HCT116 (cell line): ENCODE results near the gene RAD23A. TPM values are rescaled to one million over a fixed set of nuclear protein-coding genes. Genes with fewer than 3 reads are reported as not detected.
A peak's percentile ranks its signal among the peaks of the same experiment; 100 is the strongest.

Source experiments
- ATAC-seq: fragments of 200-7000 bp; cut with Tn5 transposase; 2 replicates; pipeline ENCODE4 v1.9.1; 2020; ENCODE audit warnings: mild to moderate bottlenecking, moderate library complexity
- BruUV-seq: library from RNA; stranded (reverse); fragments of 400-500 nt; replicated peaks from 2 replicates; lab custom pipeline; 2021; lab: Mats Ljungman, UMichigan
- CTCF ChIA-PET: fragments of 300-600 bp; sonication (Branson Sonifier 250); formaldehyde crosslinking; loops from one replicate; lab custom pipeline; 2021; ENCODE audit warnings: antibody characterized with exemption; lab: Charles Lee
- POLR2A ChIA-PET: fragments of 300-600, 350-600 bp; sonication (Branson Sonifier 250); formaldehyde crosslinking; loops from one replicate; lab custom pipeline; 2021; ENCODE audit warnings: antibody characterized with exemption; lab: Charles Lee
- RAD21 ChIA-PET, 2 experiments: fragments of 300-600 bp; sonication (Branson Sonifier 250); formaldehyde crosslinking; loops; one replicate each; lab custom pipeline; 2023; ENCODE audit warnings: low total read pairs in 2 of 2; ENCODE audit not compliant: uncharacterized antibody in 2 of 2, unreplicated experiment in 2 of 2, low non-redundant PET in 1 of 2; lab: Charles Lee
- DNase-seq: peaks from one replicate; pipeline ENCODE4 v3.0.0-alpha.2; 2010; ENCODE audit warnings: low read depth, low spot score
- H2AFZ ChIP-seq: fragments of 200-600 bp; shearing (Covaris generic), sonication (generic); 2 replicates; pipeline ENCODE4 v1.6.1; 2017; ENCODE audit warnings: low read depth, mixed run types, mixed read lengths, antibody characterized with exemption, low read length; ENCODE audit not compliant: poor library complexity, severe bottlenecking
- H3K27ac ChIP-seq: 2 replicates; pipeline ENCODE4 v1.5.1; 2012; ENCODE audit warnings: low read depth, low read length
- H3K27me3 ChIP-seq: fragments of 200-600 bp; sonication (generic); 2 replicates; pipeline ENCODE4 v1.6.1; 2016; ENCODE audit warnings: mixed run types, low read length, mixed read lengths; ENCODE audit not compliant: insufficient read depth
- H3K36me3 ChIP-seq, 2 experiments: fragments of 200-500 bp in 1 of 2; fragments of 200-600 bp in 1 of 2; sonication (Bioruptor generic) in 1 of 2; sonication (generic) in 1 of 2; 2 replicates each; pipeline versions ENCODE4 v1.5.1 to v1.6.1; 2014 to 2016; ENCODE audit warnings: low read length in 2 of 2, inconsistent platforms in 1 of 2, mixed read lengths in 1 of 2, mixed run types in 1 of 2; ENCODE audit not compliant: insufficient read depth in 2 of 2, control insufficient read depth in 1 of 2
- H3K4me1 ChIP-seq, 2 experiments: fragments of 200-600 bp in 1 of 2; sonication (generic) in 1 of 2; 2 replicates each; pipeline versions ENCODE4 v1.5.1 to v1.6.1; 2012 to 2017; ENCODE audit warnings: low read length in 2 of 2, inconsistent platforms in 1 of 2, mild to moderate bottlenecking in 1 of 2, mixed read lengths in 1 of 2, mixed run types in 1 of 2, moderate library complexity in 1 of 2; ENCODE audit not compliant: insufficient read depth in 2 of 2, control insufficient read depth in 1 of 2
- H3K4me2 ChIP-seq: fragments of 200-600 bp; sonication (generic); 2 replicates; pipeline ENCODE4 v1.6.1; 2017; ENCODE audit warnings: mixed run types, low read length, mixed read lengths
- H3K4me3 ChIP-seq, 2 experiments: fragments of 200-600 bp in 1 of 2; sonication (generic) in 1 of 2; replicated peaks in 1 of 2; 2 replicates each; pipeline ENCODE4 v1.5.1; 2011 to 2016; ENCODE audit warnings: low read length in 2 of 2, control low read depth in 1 of 2, low read depth in 1 of 2, mild to moderate bottlenecking in 1 of 2, mixed read lengths in 1 of 2, mixed run types in 1 of 2
- H3K79me2 ChIP-seq: fragments of 200-600 bp; sonication (generic); 2 replicates; pipeline ENCODE4 v1.6.1; 2017; ENCODE audit warnings: mild to moderate bottlenecking, mixed run types, low read length, moderate library complexity, mixed read lengths; ENCODE audit not compliant: insufficient read depth
- H3K9ac ChIP-seq: fragments of 200-600 bp; sonication (generic); 2 replicates; pipeline ENCODE4 v1.6.1; 2016; ENCODE audit warnings: low read length, mixed read lengths
- H3K9me2 ChIP-seq: fragments of 200-600 bp; sonication (generic), shearing (Covaris generic); 2 replicates; pipeline ENCODE4 v1.6.1; 2017; ENCODE audit warnings: mixed run types, mild to moderate bottlenecking, moderate library complexity; ENCODE audit not compliant: insufficient read depth
- H3K9me3 ChIP-seq, 2 experiments: fragments of 200-500 bp in 1 of 2; fragments of 200-600 bp in 1 of 2; sonication (Bioruptor generic) in 1 of 2; sonication (generic) in 1 of 2; 2 replicates each; pipeline ENCODE4 v1.6.1; 2014 to 2017; ENCODE audit warnings: low read length in 2 of 2, mixed read lengths in 2 of 2, inconsistent platforms in 1 of 2, low read depth in 1 of 2, mild to moderate bottlenecking in 1 of 2, mixed run types in 1 of 2, moderate library complexity in 1 of 2; ENCODE audit not compliant: control insufficient read depth in 1 of 2, insufficient read depth in 1 of 2
- H4K20me1 ChIP-seq: fragments of 200-600 bp; sonication (generic), shearing (Covaris generic); 2 replicates; pipeline ENCODE4 v1.6.1; 2017; ENCODE audit warnings: mixed run types, mild to moderate bottlenecking, moderate library complexity; ENCODE audit not compliant: insufficient read depth
- EGR1 ChIP-seq: IDR thresholded peaks from 2 replicates; pipeline ENCODE4 v1.6.1; 2012; ENCODE audit warnings: low read depth
- EZH2phosphoT487 ChIP-seq: fragments of 200-600 bp; IDR thresholded peaks from 2 replicates; pipeline ENCODE4 v1.6.1; 2018; ENCODE audit warnings: antibody characterized with exemption, borderline replicate concordance
- POLR2AphosphoS5 ChIP-seq: IDR thresholded peaks from 2 replicates; pipeline ENCODE4 v1.6.1; 2011; ENCODE audit warnings: mild to moderate bottlenecking, low read depth, low read length, moderate library complexity
- TCF7L2 ChIP-seq: IDR thresholded peaks from 2 replicates; pipeline ENCODE4 v1.7.0; 2011; ENCODE audit warnings: borderline replicate concordance, inconsistent platforms; ENCODE audit not compliant: insufficient read depth, insufficient read length; ENCODE audit errors: extremely low read depth
- ZBTB33 ChIP-seq: IDR thresholded peaks from 2 replicates; pipeline ENCODE4 v1.6.1; 2011; ENCODE audit warnings: mild to moderate bottlenecking, low read length, moderate library complexity; ENCODE audit not compliant: insufficient replicate concordance; ENCODE audit errors: extremely low read depth
- intact Hi-C: fragments of 100-400 bp; cut with micrococcal nuclease; formaldehyde crosslinking; loops from 2 replicates; pipeline ENCODE4 v1.10.0; 2022
- total RNA-seq: library from RNA; stranded (reverse); gene quantifications from one replicate; pipeline ENCODE4 v1.2.1, GENCODE V29; 2021; ENCODE audit not compliant: unreplicated experiment

RAD23A gene
- total RNA-seq, 1 experiment from 2014 or later = 163 TPM

- intact Hi-C loops = no loop called here
- no TSS peak for BruUV-seq
- Histone ChIP-seq H3K79me2 (peaks cover 58% of the 10 kb centered on the region), H3K9me3 (no peaks in the 10 kb centered on the region), H3K4me3 (no peak overlapping the region; a peak in 1 of 4 replicates), H3K9me2 (no peaks in the 10 kb centered on the region), H3K36me3 (peaks cover 38 to 43% of the 10 kb centered on the region in 2 experiments), H3K27me3 (no peaks in the 10 kb centered on the region), H4K20me1 (no peaks in the 10 kb centered on the region), H2AFZ (no peak overlapping the region), H3K4me1 (peaks cover 3 to 21% of the 10 kb centered on the region in 2 experiments; a peak in 3 of 4 replicates), H3K27ac (peak overlapping the region; percentile 20), H3K9ac (peak overlapping the region; percentile 93), H3K4me2 (peak overlapping the region; percentile 91)
- DNase-seq = no peak
- ChIA-PET RAD21 (no interaction called here), POLR2A (interaction anchor here (0.7 to 1.4 kb wide), 2 partner anchors 220 to 334 kb away, joined by 3 read pairs; no protein-coding TSS in a partner anchor), CTCF (interaction anchor here (2.0 kb wide), 1 partner anchor 17 kb away, joined by 6 read pairs; no protein-coding TSS in a partner anchor)
- no peak for ATAC-seq
- TF ChIP-seq EZH2phosphoT487 = no peak
- 0 out of 2 replicates have a peak, but pooled peaks have one; percentile 9 for TF ChIP-seq POLR2AphosphoS5
Observed at GRCh38 chr19:12947702-12948611, 2.3 kb downstream of the RAD23A start.

DNA sequence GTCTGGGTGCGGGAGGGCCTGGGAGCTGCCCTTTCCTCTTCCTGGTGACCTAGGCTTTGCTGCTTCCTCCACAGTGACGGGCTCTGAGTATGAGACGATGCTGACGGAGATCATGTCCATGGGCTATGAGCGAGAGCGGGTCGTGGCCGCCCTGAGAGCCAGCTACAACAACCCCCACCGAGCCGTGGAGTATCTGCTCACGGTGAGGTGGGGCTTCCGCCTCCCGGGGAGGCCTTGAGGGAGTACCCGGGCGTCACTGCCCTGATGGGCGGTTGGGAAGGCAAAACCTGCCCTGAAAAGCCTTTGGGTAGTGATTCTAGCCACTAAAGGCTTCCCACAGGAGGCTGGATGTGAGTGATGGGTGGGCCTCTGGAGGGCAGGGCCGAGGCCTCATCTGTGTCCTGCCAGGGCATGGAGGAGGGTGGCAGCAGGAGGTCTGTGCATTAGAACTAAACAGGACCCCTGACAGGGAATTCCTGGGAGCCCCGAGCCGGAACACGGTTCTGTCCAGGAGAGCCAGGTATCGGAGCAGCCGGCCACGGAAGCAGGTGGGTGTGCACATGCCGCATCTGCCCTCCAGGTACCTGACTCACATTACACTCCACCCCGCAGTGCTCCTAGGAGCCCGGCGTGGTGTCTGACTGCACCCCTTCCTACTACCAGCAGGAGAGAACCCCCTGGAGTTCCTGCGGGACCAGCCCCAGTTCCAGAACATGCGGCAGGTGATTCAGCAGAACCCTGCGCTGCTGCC lies 3.1 kb downstream of the RAD23A start:
- POLR2A ChIA-PET = interaction anchor here (1.4 kb wide), 1 partner anchor 333 kb away, joined by 3 read pairs; no protein-coding TSS in a partner anchor
- peaks cover 3 to 16% of the 10 kb centered on the region in 2 experiments; a peak in 3 of 4 replicates for H3K4me1 ChIP-seq

More for the DNA sequence above, 3.1 kb downstream of the RAD23A start:
- no peak for ATAC-seq
- TF ChIP-seq POLR2AphosphoS5 = 0 out of 2 replicates have a peak, but pooled peaks have one; percentile 16
- no peak for TF ChIP-seq ZBTB33
- TF ChIP-seq TCF7L2 = no peak
- TF ChIP-seq EGR1 = no peak
- TF ChIP-seq, all 23 proteins: peak for 1
- H4K20me1 ChIP-seq = no peaks in the 10 kb centered on the region; the same call in 1 of the 2 replicates
- H3K79me2 ChIP-seq = peaks cover 62% of the 10 kb centered on the region
- no peak overlapping the region for H3K9ac ChIP-seq
- RAD21 ChIA-PET = no interaction called here
- no TSS peak for BruUV-seq
- no peaks in the 10 kb centered on the region for H3K27me3 ChIP-seq
- peak overlapping the region; percentile 2; the same call in 1 of the 2 replicates for H3K27ac ChIP-seq
- H3K4me3 ChIP-seq = no peak overlapping the region
- CTCF ChIA-PET = interaction anchor here (2.0 kb wide), 1 partner anchor 16 kb away, joined by 6 read pairs; no protein-coding TSS in a partner anchor
- DNase-seq = no peak
- no peaks in the 10 kb centered on the region for H3K9me2 ChIP-seq
- peaks cover 34 to 43% of the 10 kb centered on the region in 2 experiments for H3K36me3 ChIP-seq
- intact Hi-C loops = no loop called here
- no peak overlapping the region for H3K4me2 ChIP-seq
- no peaks in the 10 kb centered on the region for H3K9me3 ChIP-seq
- H2AFZ ChIP-seq = no peak overlapping the region
